Activated CD4-positive, alpha-beta T cell treated with anti-CD3 and anti-CD28 coated beads, Interleukin-2, amount 10 ng/mL, durations not matched to agents 24 days and 14 days (primary cell): ENCODE data around the gene OR1N2. TPM values are rescaled to one million over a fixed set of nuclear protein-coding genes. Genes with fewer than 3 reads are reported as not detected.
"Not testable (repeated sequence)": the region's sequence is repeated elsewhere in the genome, so short reads cannot be mapped to it uniquely, and the experiment has no call there.

Source experiments
- DNase-seq: peaks from one replicate; pipeline ENCODE4 v3.0.0; 2022
- H3K27ac Mint-ChIP-seq: one replicate; pipeline ENCODE4 v1.8.0; 2022; ENCODE audit warnings: mild to moderate bottlenecking, mixed read lengths
- H3K27me3 Mint-ChIP-seq: one replicate; pipeline ENCODE4 v1.8.0; 2022; ENCODE audit warnings: mixed read lengths
- H3K36me3 Mint-ChIP-seq: one replicate; pipeline ENCODE4 v1.8.0; 2022; ENCODE audit warnings: low read depth, mild to moderate bottlenecking, mixed read lengths
- H3K4me1 Mint-ChIP-seq: one replicate; pipeline ENCODE4 v1.8.0; 2021; ENCODE audit warnings: mixed read lengths
- H3K4me3 Mint-ChIP-seq: one replicate; pipeline ENCODE4 v1.8.0; 2022; ENCODE audit warnings: mild to moderate bottlenecking, moderate library complexity, mixed read lengths
- H3K9me3 Mint-ChIP-seq: one replicate; pipeline ENCODE4 v1.8.0; 2021; ENCODE audit warnings: mixed read lengths
- intact Hi-C: fragments of 100-400 bp; cut with micrococcal nuclease; formaldehyde crosslinking; loops from one replicate; pipeline ENCODE4 v1.15.1; 2023
- total RNA-seq: library from RNA; stranded (reverse); gene quantifications from 2 replicates; pipeline ENCODE4 v1.2.3, GENCODE V29; 2022

OR1N2 gene
- total RNA-seq, 1 donor from 2014 or later: not detected

DNA sequence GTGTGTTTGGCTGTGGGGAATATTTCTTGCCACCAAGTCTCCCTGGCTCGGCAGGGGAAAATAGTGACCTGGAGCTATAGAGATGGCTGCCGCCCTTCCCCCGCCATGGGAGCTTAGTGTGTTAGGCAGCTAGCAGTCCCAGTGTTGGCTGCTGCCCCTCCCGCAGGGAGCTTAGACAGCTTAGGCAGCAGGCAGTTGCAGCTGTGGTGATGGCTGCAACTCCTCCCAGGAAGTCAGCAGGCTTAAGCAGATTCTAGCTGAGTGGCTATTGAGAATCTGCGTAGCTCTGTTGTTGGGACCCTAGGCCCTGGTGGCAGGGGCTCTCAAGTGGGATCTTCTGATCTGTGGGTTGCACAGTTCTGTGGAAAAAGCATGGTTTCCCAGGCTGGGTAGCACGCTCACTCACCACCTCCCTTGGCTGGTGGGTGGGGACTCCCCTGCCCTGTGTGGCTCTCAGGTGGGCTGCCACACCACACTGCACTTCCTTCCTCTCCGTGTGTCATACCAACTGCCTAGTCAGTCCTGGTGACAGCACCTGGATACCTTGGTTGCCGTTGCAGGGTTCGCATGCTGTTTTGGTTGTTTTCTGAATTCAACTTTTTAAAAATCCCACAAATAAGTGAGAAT, 9.3 kb downstream of the OR1N2 start:
- H3K36me3 Mint-ChIP-seq: no peaks in the 10 kb centered on the region
- no peak overlapping the region for H3K27ac Mint-ChIP-seq
- intact Hi-C loops: no loop called here
- H3K9me3 Mint-ChIP-seq: peaks cover 9% of the 10 kb centered on the region
- peaks cover 5% of the 10 kb centered on the region for H3K27me3 Mint-ChIP-seq
- H3K4me1 Mint-ChIP-seq: peaks cover 3% of the 10 kb centered on the region
- no peak overlapping the region for H3K4me3 Mint-ChIP-seq
- DNase-seq: peak; percentile 58

DNA sequence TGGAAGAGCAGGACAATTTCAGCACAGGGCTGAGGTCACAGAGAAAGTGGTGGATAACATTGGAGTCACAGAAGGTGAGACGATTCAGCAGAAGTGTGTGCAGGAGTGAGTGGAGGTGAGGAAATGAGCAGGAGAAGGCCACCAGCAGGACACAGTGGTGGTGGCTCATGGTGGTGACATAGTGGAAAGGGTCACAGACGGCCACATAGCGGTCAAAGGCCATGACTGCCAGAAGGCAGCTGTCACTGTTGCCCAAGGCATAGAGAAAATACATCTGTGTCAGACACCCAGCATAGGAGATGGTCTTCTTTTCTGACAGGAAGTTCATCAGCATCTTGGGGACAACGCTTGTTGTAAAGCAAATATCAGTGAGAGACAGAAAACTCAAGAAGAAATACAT, 15.0 kb downstream of the OR1N2 start:
- no peak overlapping the region for H3K4me3 Mint-ChIP-seq
- intact Hi-C loops: no loop called here
- H3K36me3 Mint-ChIP-seq: no peaks in the 10 kb centered on the region
- DNase-seq: peak; percentile 42
- H3K27ac Mint-ChIP-seq: no peak overlapping the region
- peaks cover 7% of the 10 kb centered on the region for H3K4me1 Mint-ChIP-seq
- H3K9me3 Mint-ChIP-seq: peaks cover 8% of the 10 kb centered on the region
- H3K27me3 Mint-ChIP-seq: no peaks in the 10 kb centered on the region

DNA sequence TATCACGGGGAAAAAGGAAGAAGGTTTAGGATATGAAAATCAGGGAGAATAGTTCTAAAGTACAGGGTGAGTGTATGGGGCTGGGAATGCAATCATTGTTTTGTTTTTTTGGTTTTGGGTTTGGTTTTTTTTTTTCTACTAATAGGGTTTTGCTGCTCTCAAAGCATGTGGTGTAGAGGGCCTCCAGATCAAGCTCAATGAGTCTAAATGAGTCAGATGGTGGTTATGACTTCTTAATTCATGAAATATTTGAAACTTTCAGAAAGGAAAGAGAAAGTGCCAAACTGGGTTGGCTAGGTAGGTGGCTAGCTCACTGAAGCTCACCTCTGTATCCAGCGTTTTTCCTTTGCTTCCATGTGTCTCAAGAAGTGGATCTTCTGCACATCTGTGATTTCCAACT, 19.5 kb downstream of the OR1N2 start:
- Mint-ChIP-seq H3K36me3 (no peaks in the 10 kb centered on the region), H3K4me1 (peaks cover 8% of the 10 kb centered on the region), H3K9me3 (peaks cover 4% of the 10 kb centered on the region), H3K27ac (no peak overlapping the region), H3K4me3 (no peak overlapping the region), H3K27me3 (peaks cover 2% of the 10 kb centered on the region)
- no peak for DNase-seq
- intact Hi-C loops: no loop called here

DNA sequence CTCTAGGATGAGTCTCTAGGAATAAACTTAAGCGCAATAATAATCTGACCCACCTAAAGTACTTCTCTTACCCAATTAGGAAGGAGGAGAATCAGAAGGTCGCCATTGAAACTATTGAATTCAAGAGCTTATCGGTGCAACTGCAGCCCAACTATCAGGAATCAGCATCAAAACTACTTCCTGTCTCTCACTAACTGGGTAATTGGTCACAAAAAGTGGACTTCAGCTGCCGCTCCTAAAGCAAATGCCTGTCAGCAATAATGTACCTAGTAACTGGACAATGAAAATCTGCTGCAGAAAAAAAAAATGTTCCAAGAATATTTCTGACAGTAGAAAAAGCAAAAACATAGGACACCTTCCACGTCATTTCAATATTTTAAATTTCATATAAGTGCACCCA, 27.0 kb downstream of the OR1N2 start:
- peaks cover 5% of the 10 kb centered on the region for H3K27me3 Mint-ChIP-seq
- DNase-seq: no peak
- no peaks in the 10 kb centered on the region for H3K36me3 Mint-ChIP-seq
- H3K4me3 Mint-ChIP-seq: no peak overlapping the region
- H3K4me1 Mint-ChIP-seq: no peaks in the 10 kb centered on the region
- intact Hi-C loops: no loop called here
- H3K27ac Mint-ChIP-seq: no peak overlapping the region
- no peaks in the 10 kb centered on the region for H3K9me3 Mint-ChIP-seq

DNA sequence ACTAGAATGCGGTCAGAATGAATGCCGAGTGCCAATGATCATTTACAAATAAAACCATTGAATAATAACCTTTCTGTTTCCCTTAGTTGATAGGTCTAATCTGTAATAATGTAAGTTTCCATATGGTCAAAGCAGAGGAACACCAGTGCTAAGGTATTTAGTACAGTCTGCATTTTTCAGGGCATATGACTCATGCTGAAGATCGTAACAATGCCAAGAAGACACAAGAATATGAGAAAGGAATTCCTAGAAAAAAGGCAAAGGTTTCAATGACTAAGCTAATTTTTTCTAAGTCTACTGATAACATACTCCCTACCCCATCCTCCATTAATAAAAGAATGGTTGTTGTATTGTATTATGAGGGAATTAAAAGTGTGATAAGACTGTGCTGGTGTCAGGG, 27.4 kb downstream of the OR1N2 start:
- intact Hi-C loops: no loop called here
- peaks cover 6% of the 10 kb centered on the region for H3K27me3 Mint-ChIP-seq
- H3K27ac Mint-ChIP-seq: no peak overlapping the region
- DNase-seq: no peak
- no peaks in the 10 kb centered on the region for H3K4me1 Mint-ChIP-seq
- no peaks in the 10 kb centered on the region for H3K9me3 Mint-ChIP-seq
- no peak overlapping the region for H3K4me3 Mint-ChIP-seq
- no peaks in the 10 kb centered on the region for H3K36me3 Mint-ChIP-seq

DNA sequence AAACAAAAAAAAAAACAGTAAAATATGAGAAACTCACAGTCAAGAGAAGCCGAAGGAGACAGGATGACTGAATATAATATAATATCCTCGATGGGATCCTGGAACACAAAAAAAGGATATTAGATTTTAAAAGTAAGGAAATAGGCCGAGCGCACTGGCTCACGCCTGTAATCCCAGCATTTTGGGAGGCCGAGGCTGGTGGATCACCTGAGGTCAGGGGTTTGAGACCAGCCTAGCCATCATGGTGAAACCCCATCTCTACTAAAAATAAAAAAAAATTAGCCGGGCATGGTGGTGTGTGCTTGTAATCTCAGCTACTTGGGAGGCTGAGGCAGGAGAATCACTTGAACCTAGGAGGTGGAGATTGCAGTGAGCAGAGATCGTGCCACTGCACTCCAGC, 30.4 kb downstream of the OR1N2 start, which contains the start of gene OR1L8:
TSS of gene OR1L8 (minus strand) at position 101 of the 400 bp plus-strand sequence. CDS start 14,907 bp downstream, outside the sequence.
- intact Hi-C loops, H3K4me1 Mint-ChIP-seq, DNase-seq, H3K27me3 Mint-ChIP-seq, H3K9me3 Mint-ChIP-seq, H3K27ac Mint-ChIP-seq, H3K36me3 Mint-ChIP-seq, H3K4me3 Mint-ChIP-seq: not testable (repeated sequence)

Other genes starting within 250 kb of the OR1N2 start
- 0.26 and 0.28 TPM in 2 replicates for gene PTGS1, start 182.1 kb upstream of the OR1N2 start, total RNA-seq
- not detected in 2 replicates for gene OR1J1, start 75.2 kb upstream of the OR1N2 start, total RNA-seq
- gene OR1J2, start 42.3 kb upstream of the OR1N2 start, total RNA-seq: not detected in 2 replicates
- gene OR1J4, start 34.0 kb upstream of the OR1N2 start, total RNA-seq: 0.21 TPM in 1 of 2 replicates, not detected in the other
- gene OR1N1, start 25.8 kb upstream of the OR1N2 start, total RNA-seq: not detected in 2 replicates
- not detected in 2 replicates for gene OR1L8, start 30.3 kb downstream of the OR1N2 start, total RNA-seq
- not detected in 2 replicates for gene OR1Q1, start 61.6 kb downstream of the OR1N2 start, total RNA-seq
- gene OR1B1, start 104.5 kb downstream of the OR1N2 start, total RNA-seq: not detected in 2 replicates
- gene OR1L1, start 108.6 kb downstream of the OR1N2 start, total RNA-seq: not detected in 2 replicates
- not detected in 2 replicates for gene OR1L3, start 122.0 kb downstream of the OR1N2 start, total RNA-seq
- not detected in 2 replicates for gene OR1L4, start 170.9 kb downstream of the OR1N2 start, total RNA-seq
- not detected in 2 replicates for gene OR1L6, start 189.2 kb downstream of the OR1N2 start, total RNA-seq
- gene OR5C1, start 235.8 kb downstream of the OR1N2 start, total RNA-seq: not detected in 2 replicates
- not detected in 2 replicates for gene OR1K1, start 247.0 kb downstream of the OR1N2 start, total RNA-seq